Thyroid gland (tissue), 4 donors: Measurements from ENCODE around the gene ZDHHC8. TPM values are rescaled to one million over a fixed set of nuclear protein-coding genes. Genes with fewer than 3 reads are reported as not detected.

Experiments
- DNase-seq, 2 donors: peaks; one replicate each; pipeline ENCODE4 v3.0.0-alpha.2; 2019
- H3K27ac ChIP-seq, 3 donors: fragments of 200-600 bp; sonication (generic); 1 replicate in 2 of 3; 2 replicates in 1 of 3; pipeline ENCODE4 v1.5.1; 2016 to 2019; ENCODE audit warnings: mild to moderate bottlenecking in 1 of 3, moderate library complexity in 1 of 3
- H3K27me3 ChIP-seq: fragments of 200-600 bp; sonication (generic); one replicate; pipeline ENCODE4 v1.5.1; 2019
- H3K36me3 ChIP-seq, 2 donors: fragments of 200-600 bp; sonication (generic); one replicate each; pipeline ENCODE4 v1.5.1; 2016 to 2019
- H3K4me1 ChIP-seq, 2 donors: fragments of 200-600 bp; sonication (generic); one replicate each; pipeline ENCODE4 v1.5.1; 2017 to 2019
- H3K4me3 ChIP-seq, 3 donors: fragments of 200-600 bp; sonication (generic); replicated peaks in 1 of 3; 1 replicate in 2 of 3; 2 replicates in 1 of 3; pipeline ENCODE4 v1.5.1; 2016; ENCODE audit warnings: mild to moderate bottlenecking in 1 of 3
- H3K9me3 ChIP-seq: fragments of 200-600 bp; sonication (generic); one replicate; pipeline ENCODE4 v1.5.1; 2017
- POLR2A ChIP-seq, 2 donors: fragments of 450-650 bp; IDR thresholded peaks; one replicate each; pipeline ENCODE4 v1.6.1; 2017; ENCODE audit warnings: antibody characterized with exemption in 2 of 2, mild to moderate bottlenecking in 2 of 2, moderate library complexity in 1 of 2
- WGBS, 2 donors: methylation state at CpG; one replicate each; pipeline ENCODE4 v1.1.5; 2017; 5-methylcytosine and 5-hydroxymethylcytosine counted together
- intact Hi-C: fragments of 100-400 bp; cut with DNase I; formaldehyde crosslinking; loops from one replicate; pipeline ENCODE4 v1.15.1; 2023
- total RNA-seq, 4 donors: library from RNA; depleted of rRNA; stranded (reverse); fragments of >200 nt; gene quantifications; one replicate each; pipeline ENCODE4 v1.2.3, GENCODE V29; 2016
- TF ChIP-seq, protein P1 (sequence below), 6 experiments: fragments of 200-600 bp in 3 of 6; fragments of 450-650 bp in 3 of 6; sonication (generic) in 3 of 6; IDR thresholded peaks; one replicate each; pipeline ENCODE4 v1.5.1; 2016 to 2019; ENCODE audit warnings: antibody characterized with exemption in 6 of 6, mild to moderate bottlenecking in 2 of 6, inconsistent platforms in 1 of 6, moderate library complexity in 1 of 6

The ZDHHC8 gene
- total RNA-seq, 4 donors from 2014 or later: 13.4 to 22.4 (median 18.9) TPM

- Histone ChIP-seq H3K36me3 (peaks cover 56 to 58% of the 10 kb centered on the region in 2 donors), H3K27me3 (no peaks in the 10 kb centered on the region), H3K4me3 (no peak overlapping the region), H3K9me3 (no peaks in the 10 kb centered on the region), H3K4me1 (peaks cover 11 to 14% of the 10 kb centered on the region in 2 donors), H3K27ac (no peak overlapping the region)
- no peak for TF ChIP-seq POLR2A (IDR thresholded peaks at IDR 0.05)
- TF ChIP-seq, protein P1, sequence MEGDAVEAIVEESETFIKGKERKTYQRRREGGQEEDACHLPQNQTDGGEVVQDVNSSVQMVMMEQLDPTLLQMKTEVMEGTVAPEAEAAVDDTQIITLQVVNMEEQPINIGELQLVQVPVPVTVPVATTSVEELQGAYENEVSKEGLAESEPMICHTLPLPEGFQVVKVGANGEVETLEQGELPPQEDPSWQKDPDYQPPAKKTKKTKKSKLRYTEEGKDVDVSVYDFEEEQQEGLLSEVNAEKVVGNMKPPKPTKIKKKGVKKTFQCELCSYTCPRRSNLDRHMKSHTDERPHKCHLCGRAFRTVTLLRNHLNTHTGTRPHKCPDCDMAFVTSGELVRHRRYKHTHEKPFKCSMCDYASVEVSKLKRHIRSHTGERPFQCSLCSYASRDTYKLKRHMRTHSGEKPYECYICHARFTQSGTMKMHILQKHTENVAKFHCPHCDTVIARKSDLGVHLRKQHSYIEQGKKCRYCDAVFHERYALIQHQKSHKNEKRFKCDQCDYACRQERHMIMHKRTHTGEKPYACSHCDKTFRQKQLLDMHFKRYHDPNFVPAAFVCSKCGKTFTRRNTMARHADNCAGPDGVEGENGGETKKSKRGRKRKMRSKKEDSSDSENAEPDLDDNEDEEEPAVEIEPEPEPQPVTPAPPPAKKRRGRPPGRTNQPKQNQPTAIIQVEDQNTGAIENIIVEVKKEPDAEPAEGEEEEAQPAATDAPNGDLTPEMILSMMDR (IDR thresholded peaks at IDR 0.05): no peak
- DNase-seq: no peak
- 89 to 91% methylated on average over 10 to 12 of the region's 13 CpGs for WGBS, 2 donors
- intact Hi-C loops: no loop called here
Observed at GRCh38 chr22:20107951-20108756, 23.4 kb upstream of the ZDHHC8 start.

DNA sequence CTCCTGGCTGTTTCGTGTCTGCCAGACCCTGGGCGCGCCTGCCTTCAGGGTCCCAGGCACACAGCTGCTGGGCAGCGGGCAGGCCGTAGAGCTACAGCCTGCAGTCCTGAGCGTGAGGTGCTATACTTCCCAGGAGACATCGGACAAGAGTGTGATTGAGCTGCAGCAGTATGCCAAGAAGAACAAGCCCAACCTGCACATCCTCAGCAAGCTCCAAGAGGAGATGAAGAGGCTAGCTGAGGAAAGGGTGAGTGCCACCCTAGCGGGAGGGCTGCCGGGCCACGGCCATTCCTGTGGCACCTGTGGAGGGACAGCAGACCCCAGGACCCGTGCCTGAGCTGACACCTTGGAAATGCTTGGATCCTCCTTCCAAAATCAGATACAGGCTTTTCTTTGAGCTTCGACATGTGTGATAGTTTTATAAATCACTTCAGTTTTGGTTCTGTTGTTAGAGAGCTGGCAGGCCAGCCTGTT, 22.8 kb upstream of the ZDHHC8 start:
- Histone ChIP-seq H3K27ac (no peak overlapping the region), H3K4me3 (no peak overlapping the region), H3K4me1 (peaks cover 11 to 14% of the 10 kb centered on the region in 2 donors), H3K27me3 (no peaks in the 10 kb centered on the region), H3K9me3 (no peaks in the 10 kb centered on the region), H3K36me3 (peaks cover 56 to 63% of the 10 kb centered on the region in 2 donors)
- no peak for DNase-seq
- TF ChIP-seq, protein P1 (IDR thresholded peaks at IDR 0.05): no peak
- no peak for TF ChIP-seq POLR2A (IDR thresholded peaks at IDR 0.05)
- WGBS, 2 donors: 86 to 88% methylated on average over 9 to 12 of the region's 12 CpGs
- intact Hi-C loops: no loop called here

DNA sequence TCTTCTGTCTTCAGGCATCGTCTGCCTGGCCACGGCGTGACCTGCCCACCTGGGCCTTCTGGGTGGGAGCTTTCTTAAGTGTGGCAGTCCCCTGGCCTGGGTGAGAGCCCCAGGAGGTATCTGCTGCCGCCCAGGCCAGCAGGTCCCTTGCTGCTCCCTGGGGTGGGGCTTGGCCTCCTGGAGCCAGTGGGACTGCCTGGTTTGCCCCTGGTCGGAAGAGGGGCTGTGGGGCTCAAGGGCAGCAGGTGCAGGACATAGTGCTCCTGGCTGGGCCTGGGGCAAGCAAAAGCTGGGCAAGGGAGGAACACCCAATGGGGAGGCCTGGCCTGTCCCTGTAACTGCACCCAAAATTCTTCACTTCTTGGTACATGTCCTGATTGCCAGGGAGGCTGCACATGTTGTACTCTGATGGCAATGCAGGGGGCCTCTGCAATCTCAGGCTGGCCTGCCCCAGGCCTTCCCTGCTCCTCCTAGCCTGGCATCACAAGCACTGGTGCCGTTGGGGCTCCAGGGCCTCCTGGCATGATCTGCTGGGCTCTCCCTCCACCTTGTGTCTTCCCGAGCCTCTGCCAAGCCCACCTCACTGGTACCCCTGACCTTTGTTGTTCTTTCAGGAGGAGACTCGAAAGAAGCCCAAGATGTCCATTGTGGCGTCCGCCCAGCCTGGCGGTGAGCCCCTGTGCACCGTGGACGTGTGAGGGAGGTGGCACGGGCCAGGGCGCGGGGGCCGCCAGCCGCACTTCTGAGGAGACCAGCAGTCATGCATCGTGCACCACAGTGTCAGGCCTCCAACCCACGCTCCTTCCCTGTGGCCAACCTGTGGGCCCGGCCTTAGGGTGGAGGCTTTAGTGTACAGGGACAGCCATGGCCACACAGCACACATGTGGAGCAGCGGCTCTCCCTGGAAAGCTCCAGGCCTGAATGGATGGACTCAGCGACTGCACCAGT, 21.9 kb upstream of the ZDHHC8 start:
- no peaks in the 10 kb centered on the region for H3K27me3 ChIP-seq
- WGBS, 2 donors: 92 to 95% methylated on average over 8 to 20 of the region's 23 CpGs
- DNase-seq: no peak
- no peak overlapping the region for H3K27ac ChIP-seq
- H3K4me3 ChIP-seq: no peak overlapping the region
- no peak for TF ChIP-seq POLR2A (IDR thresholded peaks at IDR 0.05)
- TF ChIP-seq, protein P1 (IDR thresholded peaks at IDR 0.05): no peak
- intact Hi-C loops: loop anchor here (10.0 kb wide), 1 partner anchor 85 kb away; the partner anchor contains the start of gene TANGO2
- H3K36me3 ChIP-seq: peaks cover 62 to 68% of the 10 kb centered on the region in 2 donors
- no peaks in the 10 kb centered on the region for H3K9me3 ChIP-seq
- peaks cover 10 to 12% of the 10 kb centered on the region in 2 donors for H3K4me1 ChIP-seq

DNA sequence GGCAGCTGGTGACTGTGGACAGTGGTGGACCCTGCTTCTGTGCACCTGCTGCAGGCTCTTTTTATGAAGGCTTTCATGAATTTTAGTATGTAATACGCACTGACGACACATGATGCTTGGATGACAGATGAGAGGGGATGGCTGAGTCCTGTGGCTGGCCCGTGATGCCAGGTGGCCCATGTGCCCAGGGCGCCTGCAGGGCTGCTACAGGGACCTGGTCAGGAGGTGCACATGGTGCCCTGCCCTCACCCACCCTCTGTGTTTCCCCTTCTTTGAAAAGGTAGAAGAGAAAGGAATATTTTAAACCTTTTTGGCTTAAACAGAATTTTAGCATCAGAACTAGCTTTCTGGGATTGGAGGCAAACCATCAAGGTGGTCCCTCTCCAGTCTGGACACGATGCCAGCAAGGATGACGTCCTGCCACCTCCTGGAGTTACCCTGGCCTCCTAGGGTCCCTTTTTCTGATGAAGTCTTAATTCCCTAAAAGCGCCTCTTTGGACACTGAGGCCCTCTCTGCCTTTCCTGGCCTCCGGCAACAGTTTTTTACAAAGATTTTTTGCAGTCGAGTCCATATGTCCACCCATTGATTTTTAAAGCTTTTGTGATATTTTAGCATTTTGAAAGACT, 21.1 kb upstream of the ZDHHC8 start:
- Histone ChIP-seq H3K4me1 (peaks cover 2 to 5% of the 10 kb centered on the region in 2 donors), H3K36me3 (peaks cover 64 to 71% of the 10 kb centered on the region in 2 donors), H3K27me3 (no peaks in the 10 kb centered on the region), H3K27ac (no peak overlapping the region), H3K4me3 (no peak overlapping the region), H3K9me3 (no peaks in the 10 kb centered on the region)
- no peak for DNase-seq
- 86 to 91% methylated on average over 9 of the region's 9 CpGs for WGBS, 2 donors
- TF ChIP-seq POLR2A (IDR thresholded peaks at IDR 0.05): no peak
- TF ChIP-seq, protein P1 (IDR thresholded peaks at IDR 0.05): no peak
- intact Hi-C loops: loop anchor here (10.0 kb wide), 1 partner anchor 86 kb away; the partner anchor contains the start of gene TANGO2
